ENCODE results near the gene HOXC12.

DNA sequence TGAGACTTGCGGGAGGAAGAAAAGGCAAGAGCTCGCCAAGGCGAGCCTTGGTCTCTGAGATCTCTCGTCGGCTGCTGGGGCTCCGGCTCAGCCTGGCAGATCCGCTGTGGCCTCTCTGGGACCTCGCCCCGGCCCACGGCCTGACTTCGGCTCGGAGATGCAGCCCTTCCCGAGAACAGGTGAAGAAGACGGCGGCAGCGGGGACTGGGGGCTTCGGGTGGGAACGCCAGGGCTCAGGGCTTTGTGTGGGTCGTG lies 39.2 kb downstream of the HOXC12 start:
- TF ChIP-seq ZNF281 (CRISPR knock-in tag; IDR thresholded peaks at IDR 0.05) (no peak), FOXP1 (CRISPR knock-in tag; IDR thresholded peaks at IDR 0.05; ENCODE audit: borderline replicate concordance) (no peak), FOXJ3 (CRISPR knock-in tag; IDR thresholded peaks at IDR 0.05; ENCODE audit: borderline replicate concordance) (no peak), CBFB (CRISPR knock-in tag; IDR thresholded peaks at IDR 0.05; ENCODE audit: low read depth) (no peak), SMAD3 (CRISPR knock-in tag; IDR thresholded peaks at IDR 0.05; ENCODE audit: borderline replicate concordance) (no peak), CREB1 (CRISPR knock-in tag; IDR thresholded peaks at IDR 0.05) (no peak), ZNF121 (CRISPR knock-in tag; IDR thresholded peaks at IDR 0.05) (no peak), NR2C2 (CRISPR knock-in tag; IDR thresholded peaks at IDR 0.05) (no peak)
- TF ChIP-seq, protein P1, sequence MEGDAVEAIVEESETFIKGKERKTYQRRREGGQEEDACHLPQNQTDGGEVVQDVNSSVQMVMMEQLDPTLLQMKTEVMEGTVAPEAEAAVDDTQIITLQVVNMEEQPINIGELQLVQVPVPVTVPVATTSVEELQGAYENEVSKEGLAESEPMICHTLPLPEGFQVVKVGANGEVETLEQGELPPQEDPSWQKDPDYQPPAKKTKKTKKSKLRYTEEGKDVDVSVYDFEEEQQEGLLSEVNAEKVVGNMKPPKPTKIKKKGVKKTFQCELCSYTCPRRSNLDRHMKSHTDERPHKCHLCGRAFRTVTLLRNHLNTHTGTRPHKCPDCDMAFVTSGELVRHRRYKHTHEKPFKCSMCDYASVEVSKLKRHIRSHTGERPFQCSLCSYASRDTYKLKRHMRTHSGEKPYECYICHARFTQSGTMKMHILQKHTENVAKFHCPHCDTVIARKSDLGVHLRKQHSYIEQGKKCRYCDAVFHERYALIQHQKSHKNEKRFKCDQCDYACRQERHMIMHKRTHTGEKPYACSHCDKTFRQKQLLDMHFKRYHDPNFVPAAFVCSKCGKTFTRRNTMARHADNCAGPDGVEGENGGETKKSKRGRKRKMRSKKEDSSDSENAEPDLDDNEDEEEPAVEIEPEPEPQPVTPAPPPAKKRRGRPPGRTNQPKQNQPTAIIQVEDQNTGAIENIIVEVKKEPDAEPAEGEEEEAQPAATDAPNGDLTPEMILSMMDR (IDR thresholded peaks at IDR 0.05) = no peak
- TF ChIP-seq, protein P2, sequence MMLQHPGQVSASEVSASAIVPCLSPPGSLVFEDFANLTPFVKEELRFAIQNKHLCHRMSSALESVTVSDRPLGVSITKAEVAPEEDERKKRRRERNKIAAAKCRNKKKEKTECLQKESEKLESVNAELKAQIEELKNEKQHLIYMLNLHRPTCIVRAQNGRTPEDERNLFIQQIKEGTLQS (CRISPR knock-in tag; conservative IDR thresholded peaks at IDR 0.05) = no peak
- TF ChIP-seq, protein P3, sequence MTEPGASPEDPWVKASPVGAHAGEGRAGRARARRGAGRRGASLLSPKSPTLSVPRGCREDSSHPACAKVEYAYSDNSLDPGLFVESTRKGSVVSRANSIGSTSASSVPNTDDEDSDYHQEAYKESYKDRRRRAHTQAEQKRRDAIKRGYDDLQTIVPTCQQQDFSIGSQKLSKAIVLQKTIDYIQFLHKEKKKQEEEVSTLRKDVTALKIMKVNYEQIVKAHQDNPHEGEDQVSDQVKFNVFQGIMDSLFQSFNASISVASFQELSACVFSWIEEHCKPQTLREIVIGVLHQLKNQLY (CRISPR knock-in tag; IDR thresholded peaks at IDR 0.05) = no peak

Measured in WTC11 (cell line).